Mucosa of descending colon (tissue), 3 donors: Measurements from ENCODE around the gene MMAA. TPM values are rescaled to one million over a fixed set of nuclear protein-coding genes. Genes with fewer than 3 reads are reported as not detected.
"Not testable (repeated sequence)": the region's sequence is repeated elsewhere in the genome, so short reads cannot be mapped to it uniquely, and the experiment has no call there.

Source experiments
- ATAC-seq: fragments of 200-7000 bp; cut with Tn5 transposase; one replicate; pipeline ENCODE4 v1.9.1; 2020; ENCODE audit warnings: mild to moderate bottlenecking, moderate library complexity
- DNase-seq, 3 donors: peaks; one replicate each; pipeline ENCODE4 v3.0.0-alpha.2; 2020
- H3K36me3 ChIP-seq: fragments of 200-600 bp; one replicate; pipeline ENCODE4 v1.8.0; 2021; ENCODE audit warnings: low read depth, mild to moderate bottlenecking
- H3K4me1 ChIP-seq: fragments of 200-600 bp; one replicate; pipeline ENCODE4 v1.8.0; 2021; ENCODE audit warnings: low read depth, mild to moderate bottlenecking
- H3K4me3 ChIP-seq: fragments of 200-600 bp; one replicate; pipeline ENCODE4 v1.8.0; 2021; ENCODE audit warnings: mild to moderate bottlenecking
- H3K9me3 ChIP-seq: fragments of 200-600 bp; one replicate; pipeline ENCODE4 v1.8.0; 2021; ENCODE audit warnings: mild to moderate bottlenecking
- CTCF ChIP-seq: fragments of 200-600 bp; IDR thresholded peaks from one replicate; pipeline ENCODE4 v1.8.0; 2022; ENCODE audit warnings: antibody characterized with exemption, mild to moderate bottlenecking
- intact Hi-C, 2 donors: fragments of 100-400 bp; cut with DNase I in 1 of 2; cut with micrococcal nuclease in 1 of 2; formaldehyde crosslinking; loops; one replicate each; pipeline versions ENCODE4 v1.11.0 to v1.11.1; 2022; cut with DNase I, micrococcal nuclease
- total RNA-seq, 3 donors: library from RNA; stranded (reverse); fragmentation: NEBNext Ultra II Directional in 2 of 3; extraction: Animal tissue kit (Norgen Biotek cat#: 25700) in 2 of 3; gene quantifications; one replicate each; pipeline versions ENCODE4 v1.2.1 to v1.2.4, GENCODE V29; 2021 to 2023
- donor health status: DM: no; HTN: no; CAD: no; lungs with moderate emphysema.
- donor health status: DM: no; HTN: no; CAD: no.
- donor health status: DM: no; HTN: yes; CAD: no.

Gene MMAA
- total RNA-seq, 3 donors from 2014 or later, result 12.9 to 20.8 (median 18.1) TPM

GRCh38 chr4:145686991-145687390 is 67.8 kb downstream of the MMAA start:
- TF ChIP-seq CTCF, result no peak
- no peaks in the 10 kb centered on the region for H3K36me3 ChIP-seq
- no peaks in the 10 kb centered on the region for H3K9me3 ChIP-seq
- H3K4me1 ChIP-seq, result no peaks in the 10 kb centered on the region
- intact Hi-C loops, result no loop called here
- DNase-seq (no peak), ATAC-seq (no peak)
- H3K4me3 ChIP-seq, result no peak overlapping the region

- DNase-seq, result no peak
- intact Hi-C loops, result no loop called here
- H3K36me3 ChIP-seq, result no peaks in the 10 kb centered on the region
- no peaks in the 10 kb centered on the region for H3K9me3 ChIP-seq
- no peak for TF ChIP-seq CTCF
- no peaks in the 10 kb centered on the region for H3K4me1 ChIP-seq
- no peak for ATAC-seq
- H3K4me3 ChIP-seq, result no peak overlapping the region
Observed at GRCh38 chr4:145690610-145691009, 71.4 kb downstream of the MMAA start.

- ATAC-seq, H3K36me3 ChIP-seq, H3K4me3 ChIP-seq, intact Hi-C loops, DNase-seq, H3K4me1 ChIP-seq, H3K9me3 ChIP-seq: not testable (repeated sequence)
Observed at GRCh38 chr4:145691416-145691815, 72.2 kb downstream of the MMAA start.

- no peak for TF ChIP-seq CTCF
- H3K36me3 ChIP-seq, result no peaks in the 10 kb centered on the region
- DNase-seq (no peak), ATAC-seq (no peak)
- no peaks in the 10 kb centered on the region for H3K4me1 ChIP-seq
- no peak overlapping the region for H3K4me3 ChIP-seq
- no peaks in the 10 kb centered on the region for H3K9me3 ChIP-seq
- intact Hi-C loops, result no loop called here
Observed at GRCh38 chr4:145694929-145695328, 75.7 kb downstream of the MMAA start.

GRCh38 chr4:145697332-145697731 is 78.1 kb downstream of the MMAA start:
- TF ChIP-seq CTCF, result no peak
- H3K4me3 ChIP-seq, result no peak overlapping the region
- ATAC-seq, result no peak
- no peaks in the 10 kb centered on the region for H3K4me1 ChIP-seq
- intact Hi-C loops, result no loop called here
- DNase-seq, result no peak
- H3K9me3 ChIP-seq, result no peaks in the 10 kb centered on the region
- no peaks in the 10 kb centered on the region for H3K36me3 ChIP-seq

GRCh38 chr4:145698507-145698906 is 79.3 kb downstream of the MMAA start:
- intact Hi-C loops, result no loop called here
- H3K4me1 ChIP-seq, result no peaks in the 10 kb centered on the region
- H3K9me3 ChIP-seq, result no peaks in the 10 kb centered on the region
- no peaks in the 10 kb centered on the region for H3K36me3 ChIP-seq
- ATAC-seq, result no peak
- TF ChIP-seq CTCF, result no peak
- DNase-seq, result no peak
- H3K4me3 ChIP-seq, result no peak overlapping the region
